ENCODE data around the gene DGKD. TPM values are rescaled to one million over a fixed set of nuclear protein-coding genes. Genes with fewer than 3 reads are reported as not detected.

The DGKD gene
- total and polyA plus RNA-seq, 10 donors: 21.9 to 120 (median 71.9) TPM

DNA sequence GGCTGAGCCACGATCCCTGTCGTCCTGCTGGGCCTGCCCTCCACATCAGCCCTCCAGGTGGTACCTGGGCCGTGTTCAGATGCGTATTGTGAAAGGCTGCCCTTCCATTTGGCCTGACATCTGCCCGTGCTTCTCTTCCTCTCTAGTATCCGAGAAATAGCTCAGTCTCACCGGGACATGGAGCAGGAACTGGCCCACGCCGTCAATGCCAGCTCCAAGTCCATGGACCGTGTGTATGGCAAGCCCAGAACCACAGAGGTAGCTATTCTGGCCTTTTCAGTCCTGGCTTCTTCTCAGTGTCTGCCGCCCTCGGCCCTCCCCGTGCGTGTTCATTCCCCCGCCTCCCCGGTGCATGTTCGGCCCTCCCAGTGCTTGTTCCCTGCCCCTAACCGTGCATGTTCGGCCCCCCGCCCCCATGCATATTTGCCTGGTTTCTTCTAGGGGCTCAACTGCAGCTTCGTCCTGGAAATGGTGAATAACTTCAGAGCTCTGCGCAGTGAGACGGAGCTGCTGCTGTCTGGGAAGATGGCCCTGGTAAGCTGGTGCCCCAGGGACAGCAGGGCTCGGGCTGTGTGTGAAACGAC lies 108.0 kb downstream of the DGKD start:
- no peak for TF ChIP-seq POLR2A (IDR thresholded peaks at IDR 0.05)
- TF ChIP-seq POLR2AphosphoS5 (IDR thresholded peaks at IDR 0.05): no peak
- TF ChIP-seq CTCF (IDR thresholded peaks at IDR 0.05 in 8 of 11, conservative IDR thresholded peaks at IDR 0.05 in 3 of 11): no peak
- WGBS, 5 donors: 95 to 98% (median 96%) methylated on average over 23 to 25 of the region's 25 CpGs
- DNase-seq: peak; percentile 49
- peaks cover 5 to 100% (median 93%) of the 10 kb centered on the region in 6 donors for H3K36me3 ChIP-seq
- no peaks in the 10 kb centered on the region for H3K4me1 ChIP-seq
- H3K4me3 ChIP-seq: no peak overlapping the region
- no peak overlapping the region for H3K27ac ChIP-seq
- H3K27me3 ChIP-seq (replicated peaks in 1 of 7): no peaks in the 10 kb centered on the region
- no peaks in the 10 kb centered on the region for H3K9me3 ChIP-seq
- intact Hi-C loops (cut with DNase I; ENCODE audit: low total_unique reads): no loop called here

- Histone ChIP-seq H3K4me1 (no peaks in the 10 kb centered on the region), H3K9me3 (no peaks in the 10 kb centered on the region), H3K27ac (no peak overlapping the region), H3K4me3 (no peak overlapping the region), H3K27me3 (replicated peaks in 1 of 7) (no peaks in the 10 kb centered on the region), H3K36me3 (peaks cover 5 to 100% (median 93%) of the 10 kb centered on the region in 6 donors)
- WGBS, 5 donors: 92 to 96% (median 96%) methylated on average over 17 to 21 of the region's 21 CpGs
- TF ChIP-seq CTCF (IDR thresholded peaks at IDR 0.05 in 8 of 11, conservative IDR thresholded peaks at IDR 0.05 in 3 of 11) (no peak), POLR2AphosphoS5 (IDR thresholded peaks at IDR 0.05) (no peak), POLR2A (IDR thresholded peaks at IDR 0.05) (no peak)
- intact Hi-C loops (cut with DNase I; ENCODE audit: low total_unique reads): no loop called here
- DNase-seq: peak; percentile 56
Measured at GRCh38 chr2:233462826-233463470, 108.7 kb downstream of the DGKD start.

- H3K36me3 ChIP-seq: peaks cover 5 to 100% (median 91%) of the 10 kb centered on the region in 6 donors
- TF ChIP-seq POLR2AphosphoS5 (IDR thresholded peaks at IDR 0.05) (no peak), POLR2A (IDR thresholded peaks at IDR 0.05) (no peak), CTCF (IDR thresholded peaks at IDR 0.05 in 8 of 11, conservative IDR thresholded peaks at IDR 0.05 in 3 of 11) (no peak)
- intact Hi-C loops (cut with DNase I; ENCODE audit: low total_unique reads): no loop called here
- H3K9me3 ChIP-seq: no peaks in the 10 kb centered on the region
- no peak overlapping the region for H3K27ac ChIP-seq
- H3K4me1 ChIP-seq: no peaks in the 10 kb centered on the region
- H3K27me3 ChIP-seq (replicated peaks in 1 of 7): no peaks in the 10 kb centered on the region
- WGBS, 5 donors: 93 to 97% (median 97%) methylated on average over 16 of the region's 16 CpGs
- DNase-seq: peak; percentile 33
- H3K4me3 ChIP-seq: no peak overlapping the region
Measured at GRCh38 chr2:233463586-233463985, 109.3 kb downstream of the DGKD start.

GRCh38 chr2:233464056-233464455 lies 109.8 kb downstream of the DGKD start:
- H3K4me3 ChIP-seq: no peak overlapping the region
- intact Hi-C loops (cut with DNase I; ENCODE audit: low total_unique reads): no loop called here
- no peaks in the 10 kb centered on the region for H3K27me3 ChIP-seq (replicated peaks in 1 of 7)
- no peak for TF ChIP-seq POLR2AphosphoS5 (IDR thresholded peaks at IDR 0.05)
- TF ChIP-seq POLR2A (IDR thresholded peaks at IDR 0.05): no peak
- TF ChIP-seq CTCF (IDR thresholded peaks at IDR 0.05 in 8 of 11, conservative IDR thresholded peaks at IDR 0.05 in 3 of 11): no peak
- H3K4me1 ChIP-seq: no peaks in the 10 kb centered on the region
- H3K36me3 ChIP-seq: peaks cover 5 to 100% (median 91%) of the 10 kb centered on the region in 6 donors
- no peaks in the 10 kb centered on the region for H3K9me3 ChIP-seq
- WGBS, 5 donors: 89 to 96% (median 96%) methylated on average over 13 to 19 of the region's 19 CpGs
- peak; percentile 66 for DNase-seq
- H3K27ac ChIP-seq: no peak overlapping the region

Measured in spleen (tissue), 11 donors.